BE2C (cell line): ENCODE measurements around the gene EZH2.

ENCODE experiments used
- DNase-seq: peaks from one replicate; pipeline ENCODE4 v3.0.0-alpha.2; 2020
- H3K27me3 ChIP-seq: fragments of 250-450 bp; sonication (Bioruptor Pico); 2 replicates; pipeline ENCODE4 v1.5.1; 2020; ENCODE audit warnings: mild to moderate bottlenecking
- H3K36me3 ChIP-seq: fragments of 250-450 bp; sonication (Bioruptor Pico); 2 replicates; pipeline ENCODE4 v1.5.1; 2020; ENCODE audit warnings: mild to moderate bottlenecking
- H3K4me1 ChIP-seq: fragments of 250-450 bp; sonication (Bioruptor Pico); 2 replicates; pipeline ENCODE4 v1.5.1; 2020
- H3K4me3 ChIP-seq: 2 replicates; pipeline ENCODE4 v1.5.1; 2011; ENCODE audit warnings: low read depth, low read length
- H3K9me3 ChIP-seq: fragments of 250-450 bp; sonication (Bioruptor Pico); 2 replicates; pipeline ENCODE4 v1.5.1; 2020
- TF ChIP-seq, protein P1 (sequence below): IDR thresholded peaks from 2 replicates; pipeline ENCODE4 v1.5.1; 2012; ENCODE audit warnings: mild to moderate bottlenecking, low read depth, low read length

EZH2 gene

DNA sequence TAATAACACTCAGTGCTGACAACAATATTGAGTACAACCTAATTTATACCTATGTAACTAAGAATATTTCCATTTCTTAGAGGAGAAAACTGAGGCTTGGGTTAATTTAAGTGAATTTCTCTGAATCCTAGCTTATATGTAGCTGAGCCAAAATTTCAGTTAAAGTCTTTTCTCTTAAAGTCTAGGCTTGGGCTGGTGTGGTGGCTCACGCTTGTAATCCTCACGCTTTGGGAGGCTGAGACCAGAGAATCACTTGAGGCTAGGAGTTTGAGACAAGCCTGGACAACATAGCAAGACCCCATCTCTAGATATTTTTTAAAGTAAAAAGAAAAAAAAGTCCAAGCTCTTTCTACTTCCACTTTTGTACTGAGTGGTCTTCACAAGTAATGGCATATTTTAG is 93.2 kb downstream of the EZH2 start:
- Histone ChIP-seq H3K36me3 (peaks cover 92% of the 10 kb centered on the region), H3K4me1 (no peaks in the 10 kb centered on the region), H3K4me3 (no peak overlapping the region), H3K9me3 (no peaks in the 10 kb centered on the region), H3K27me3 (no peaks in the 10 kb centered on the region)
- TF ChIP-seq, protein P1, sequence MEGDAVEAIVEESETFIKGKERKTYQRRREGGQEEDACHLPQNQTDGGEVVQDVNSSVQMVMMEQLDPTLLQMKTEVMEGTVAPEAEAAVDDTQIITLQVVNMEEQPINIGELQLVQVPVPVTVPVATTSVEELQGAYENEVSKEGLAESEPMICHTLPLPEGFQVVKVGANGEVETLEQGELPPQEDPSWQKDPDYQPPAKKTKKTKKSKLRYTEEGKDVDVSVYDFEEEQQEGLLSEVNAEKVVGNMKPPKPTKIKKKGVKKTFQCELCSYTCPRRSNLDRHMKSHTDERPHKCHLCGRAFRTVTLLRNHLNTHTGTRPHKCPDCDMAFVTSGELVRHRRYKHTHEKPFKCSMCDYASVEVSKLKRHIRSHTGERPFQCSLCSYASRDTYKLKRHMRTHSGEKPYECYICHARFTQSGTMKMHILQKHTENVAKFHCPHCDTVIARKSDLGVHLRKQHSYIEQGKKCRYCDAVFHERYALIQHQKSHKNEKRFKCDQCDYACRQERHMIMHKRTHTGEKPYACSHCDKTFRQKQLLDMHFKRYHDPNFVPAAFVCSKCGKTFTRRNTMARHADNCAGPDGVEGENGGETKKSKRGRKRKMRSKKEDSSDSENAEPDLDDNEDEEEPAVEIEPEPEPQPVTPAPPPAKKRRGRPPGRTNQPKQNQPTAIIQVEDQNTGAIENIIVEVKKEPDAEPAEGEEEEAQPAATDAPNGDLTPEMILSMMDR: no peak
- no peak for DNase-seq

- H3K9me3 ChIP-seq: no peaks in the 10 kb centered on the region
- peaks cover 94% of the 10 kb centered on the region for H3K36me3 ChIP-seq
- DNase-seq: no peak
- no peaks in the 10 kb centered on the region for H3K27me3 ChIP-seq
- H3K4me1 ChIP-seq: no peaks in the 10 kb centered on the region
- TF ChIP-seq, protein P1: no peak
- no peak overlapping the region for H3K4me3 ChIP-seq
Measured at GRCh38 chr7:148790131-148790726, 93.9 kb downstream of the EZH2 start.

GRCh38 chr7:148789220-148789619 is 94.9 kb downstream of the EZH2 start:
- Histone ChIP-seq H3K36me3 (peaks cover 84% of the 10 kb centered on the region), H3K4me1 (no peaks in the 10 kb centered on the region), H3K4me3 (no peak overlapping the region), H3K9me3 (no peaks in the 10 kb centered on the region), H3K27me3 (no peaks in the 10 kb centered on the region)
- DNase-seq: no peak
- TF ChIP-seq, protein P1: no peak

DNA sequence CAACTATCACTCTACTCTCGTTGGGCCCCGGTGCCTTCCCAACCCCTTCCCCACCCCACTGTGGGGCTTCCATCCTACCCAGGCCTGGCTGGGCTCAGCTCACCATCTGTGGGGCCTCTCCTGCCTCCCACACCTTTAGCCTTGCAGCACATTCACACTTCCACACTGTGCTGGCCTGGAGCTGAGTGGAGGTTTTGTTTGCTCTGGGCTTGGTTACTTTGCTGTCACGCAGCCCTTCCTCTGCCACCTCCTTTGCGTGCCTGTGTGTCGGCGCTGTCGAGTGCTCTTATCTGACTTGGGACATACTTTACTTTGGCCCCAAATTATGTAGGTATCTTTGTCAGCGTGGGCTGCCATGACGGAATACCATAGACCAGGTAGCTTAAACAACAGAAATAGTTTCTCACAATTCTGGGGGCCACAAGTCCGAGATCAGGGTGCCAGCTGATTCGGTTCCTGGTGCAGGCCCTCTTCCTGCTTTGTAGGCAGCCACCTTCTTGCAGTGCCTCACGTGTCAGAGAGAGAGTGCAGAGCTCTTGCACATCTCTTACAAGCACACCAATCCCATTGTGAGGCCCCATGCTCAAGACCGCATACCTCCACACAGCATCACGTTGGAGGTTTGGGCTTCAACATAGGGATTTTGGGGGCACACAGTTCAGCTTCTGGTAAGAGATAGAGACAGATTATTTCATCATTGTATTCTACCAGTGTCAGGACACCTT is 96.4 kb downstream of the EZH2 start:
- DNase-seq: no peak
- no peaks in the 10 kb centered on the region for H3K4me1 ChIP-seq
- TF ChIP-seq, protein P1: no peak
- peaks cover 76% of the 10 kb centered on the region for H3K36me3 ChIP-seq
- no peak overlapping the region for H3K4me3 ChIP-seq
- no peaks in the 10 kb centered on the region for H3K9me3 ChIP-seq
- H3K27me3 ChIP-seq: no peaks in the 10 kb centered on the region

DNA sequence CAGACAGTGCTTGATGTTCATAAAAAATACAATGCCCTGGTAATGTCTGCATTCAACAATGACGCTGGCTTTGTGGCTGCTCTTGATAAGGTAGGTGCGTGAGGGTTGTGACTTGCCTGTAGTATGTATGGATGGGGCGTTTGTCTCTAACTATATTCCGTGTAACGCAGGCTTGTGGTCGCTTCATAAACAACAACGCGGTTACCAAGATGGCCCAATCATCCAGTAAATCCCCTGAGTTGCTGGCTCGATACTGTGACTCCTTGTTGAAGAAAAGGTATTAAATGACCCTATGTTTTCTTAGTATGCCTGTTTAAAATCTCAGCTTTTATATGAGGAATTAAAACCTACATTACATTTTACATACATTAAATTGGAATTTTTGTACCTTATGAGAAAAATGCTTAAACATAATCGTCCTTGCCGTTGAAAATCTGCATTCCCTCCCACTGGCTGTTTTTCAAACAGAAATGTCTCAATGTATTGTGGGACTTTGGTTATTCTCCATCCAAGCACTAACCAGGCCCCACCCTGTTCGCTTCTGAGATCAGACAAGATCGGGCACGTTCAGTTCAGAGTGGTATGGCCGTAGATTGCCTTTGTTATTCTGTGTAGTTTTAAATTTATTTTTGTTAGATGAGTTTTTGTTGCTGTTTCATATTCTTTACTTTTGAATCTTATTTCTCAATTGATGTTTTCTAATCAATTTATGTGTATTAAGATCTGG is 100.1 kb downstream of the EZH2 start:
- Histone ChIP-seq H3K36me3 (peaks cover 40% of the 10 kb centered on the region), H3K4me1 (no peaks in the 10 kb centered on the region), H3K4me3 (no peak overlapping the region), H3K9me3 (no peaks in the 10 kb centered on the region), H3K27me3 (no peaks in the 10 kb centered on the region)
- DNase-seq: no peak
- TF ChIP-seq, protein P1: no peak
